ENCODE data around the gene ICE1. TPM values are rescaled to one million over a fixed set of nuclear protein-coding genes. Genes with fewer than 3 reads are reported as not detected.

Gene ICE1
- total and polyA plus RNA-seq, 9 of the 15 experiments (the other 6 are each of a cell fraction or from before 2014, with no cell fraction given) = 4.9 to 47.4 (median 28.2) TPM

DNA sequence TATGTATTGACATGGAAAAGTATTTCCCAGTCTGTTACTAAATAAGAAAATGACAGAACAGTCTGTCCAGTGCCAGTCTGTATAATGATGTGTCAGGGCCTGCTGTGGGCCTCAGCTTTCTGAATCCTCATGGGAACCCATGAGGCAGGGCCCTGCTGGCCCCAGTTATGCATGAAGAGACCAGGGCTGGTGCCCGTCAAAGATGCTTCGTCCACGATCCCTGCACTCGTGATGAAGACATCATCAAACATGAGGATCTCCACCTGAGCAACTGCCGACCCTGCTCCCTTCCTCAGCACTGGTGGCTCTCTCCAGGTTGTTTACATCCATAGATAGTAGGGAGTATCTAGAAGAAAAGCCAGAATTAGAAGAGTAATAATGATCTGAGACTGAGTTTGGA lies 52.5 kb downstream of the ICE1 start (continued):
- TF ChIP-seq TCF15 (CRISPR knock-in tag; IDR thresholded peaks at IDR 0.05) (no peak), MLX (CRISPR knock-in tag; conservative IDR thresholded peaks at IDR 0.05) (no peak), STAT5B (CRISPR knock-in tag; IDR thresholded peaks at IDR 0.05) (no peak)
- TF ChIP-seq, protein P1, sequence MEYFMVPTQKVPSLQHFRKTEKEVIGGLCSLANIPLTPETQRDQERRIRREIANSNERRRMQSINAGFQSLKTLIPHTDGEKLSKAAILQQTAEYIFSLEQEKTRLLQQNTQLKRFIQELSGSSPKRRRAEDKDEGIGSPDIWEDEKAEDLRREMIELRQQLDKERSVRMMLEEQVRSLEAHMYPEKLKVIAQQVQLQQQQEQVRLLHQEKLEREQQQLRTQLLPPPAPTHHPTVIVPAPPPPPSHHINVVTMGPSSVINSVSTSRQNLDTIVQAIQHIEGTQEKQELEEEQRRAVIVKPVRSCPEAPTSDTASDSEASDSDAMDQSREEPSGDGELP (CRISPR knock-in tag; IDR thresholded peaks at IDR 0.05; ENCODE audit: borderline replicate concordance) = no peak

DNA sequence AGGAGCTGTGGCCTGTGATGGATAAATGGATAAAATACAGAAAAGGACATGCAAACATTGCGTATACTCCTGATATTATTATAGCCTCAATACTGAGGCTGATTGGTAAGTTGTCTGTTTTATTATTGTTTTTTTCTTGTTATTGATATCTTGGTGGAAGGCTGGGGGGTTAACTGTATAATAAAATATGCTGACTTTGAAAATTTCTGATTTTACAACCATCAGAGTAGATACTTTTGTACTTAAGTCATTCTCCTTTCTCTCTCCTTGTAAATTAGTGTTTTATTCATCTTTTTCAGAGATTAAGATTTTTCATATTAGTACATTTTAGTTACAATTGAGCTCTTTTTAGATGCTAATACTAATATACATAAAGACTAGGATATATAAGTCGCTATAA lies 53.5 kb downstream of the ICE1 start:
- WGBS (ENCODE audit: insufficient coverage, low coverage, missing lambda C conversion rate) = 98% methylated on average over 2 of the region's 2 CpGs
- CTCF ChIA-PET (ENCODE audit: low intra/inter-chr PET ratio) = no interaction called here
- TF ChIP-seq MAFF (IDR thresholded peaks at IDR 0.05; ENCODE audit: low read length) = peak; percentile 57; the same call in 1 of the 2 replicates
- TF ChIP-seq NKRF (IDR thresholded peaks at IDR 0.05; ENCODE audit: borderline replicate concordance) = no peak
- peak; percentile 71 for TF ChIP-seq MAFG (tag; conservative IDR thresholded peaks at IDR 0.05)
- TF ChIP-seq ID3 (CRISPR knock-in tag; IDR thresholded peaks at IDR 0.05) = no peak
- TF ChIP-seq ID3 (tag; IDR thresholded peaks at IDR 0.05) = no peak
- peak; percentile 93 for TF ChIP-seq ZNF316 (IDR thresholded peaks at IDR 0.05)
- no peak for TF ChIP-seq SMARCC2 (IDR thresholded peaks at IDR 0.05; ENCODE audit: low read depth)
- no peak for TF ChIP-seq ZNF282 (CRISPR knock-in tag; IDR thresholded peaks at IDR 0.05)
- TF ChIP-seq ZNF717 (CRISPR knock-in tag; IDR thresholded peaks at IDR 0.05) = no peak
- peak; percentile 33; the same call in 1 of the 2 replicates for TF ChIP-seq MAFK (IDR thresholded peaks at IDR 0.05; ENCODE audit: low read length)
- TF ChIP-seq C11orf30 (IDR thresholded peaks at IDR 0.05; ENCODE audit: low read depth) = peak; percentile 83
- no peak for TF ChIP-seq NR3C1 (CRISPR knock-in tag; IDR thresholded peaks at IDR 0.05)

More for the DNA sequence above, 53.5 kb downstream of the ICE1 start:
- POLR2A ChIA-PET = interaction anchor here (0.6 kb wide), 1 partner anchor 588 kb away, joined by 3 read pairs; no protein-coding TSS in a partner anchor
- no peak for ATAC-seq
- Histone ChIP-seq H3K27me3 (ENCODE audit: control insufficient read depth in 2 of 2, insufficient read depth in 2 of 2, low read length in 2 of 2) (no peaks in the 10 kb centered on the region), H3K9me1 (ENCODE audit: control insufficient read depth, insufficient read depth, low read length) (no peaks in the 10 kb centered on the region), H3K4me3 (no peak overlapping the region), H3K27ac (ENCODE audit: extremely low read depth, low read depth, low read length) (no peak overlapping the region), H3K9ac (ENCODE audit: insufficient read depth in 1 of 2, low read depth in 2 of 2, low read length in 2 of 2) (no peak overlapping the region), H2AFZ (ENCODE audit: low read depth, low read length) (no peak overlapping the region), H3K4me2 (ENCODE audit: insufficient read depth, low read length) (no peak overlapping the region), H3K36me3 (ENCODE audit: control insufficient read depth, insufficient read depth, low read length) (peaks cover 46% of the 10 kb centered on the region; the same call in 2 of the 3 replicates), H4K20me1 (replicated peaks; ENCODE audit: control insufficient read depth, insufficient read depth, low read length) (no peaks in the 10 kb centered on the region), H3K9me3 (replicated peaks; ENCODE audit: control insufficient read depth, insufficient read depth, low read depth, low read length) (no peaks in the 10 kb centered on the region), H3K79me2 (ENCODE audit: control insufficient read depth, insufficient read depth, low read length) (no peaks in the 10 kb centered on the region), H3K4me1 (replicated peaks in 1 of 2; ENCODE audit: control insufficient read depth in 2 of 2, insufficient read depth in 2 of 2, low read length in 2 of 2) (no peaks in the 10 kb centered on the region)
- intact Hi-C loops (cut with micrococcal nuclease) (no loop called here), in situ Hi-C loops (cut with MboI) (loop anchor here (25.0 kb wide), 1 partner anchor 1261 kb away; no protein-coding TSS in a partner anchor)
- no peak for FAIRE-seq
- BruUV-seq (replicated peaks) = no TSS peak
- DNase-seq (ENCODE audit: extremely low read depth in 1 of 4, low spot score in 3 of 4) = no peak

Data from K562 (cell line).